ENCODE data around the gene SUCNR1. TPM values are rescaled to one million over a fixed set of nuclear protein-coding genes. Genes with fewer than 3 reads are reported as not detected.
A peak's percentile ranks its signal among the peaks of the same experiment; 100 is the strongest.

The SUCNR1 gene
- total RNA-seq, 6 donors from 2014 or later, result 0.22 to 3.3 (median 2.9) TPM; not detected in 1

GRCh38 chr3:151875759-151876158, 2.3 kb downstream of the SUCNR1 start:
- peak in 1 of 2 donors; percentile 47 for DNase-seq
- TF ChIP-seq EP300 (IDR thresholded peaks at IDR 0.05), result peak in 1 of 4 donors; percentile 21
- TF ChIP-seq POLR2A (IDR thresholded peaks at IDR 0.05), result no peak
- H3K27ac ChIP-seq, result peak overlapping the region; percentile 16 to 74 (median 32)
- H3K9me3 ChIP-seq, result no peaks in the 10 kb centered on the region
- WGBS, 2 donors, result 31 to 34% methylated on average over 3 of the region's 3 CpGs
- no peaks in the 10 kb centered on the region for H3K36me3 ChIP-seq
- H3K4me3 ChIP-seq, result no peak overlapping the region
- H3K4me1 ChIP-seq, result no peaks in the 10 kb centered on the region
- H3K27me3 ChIP-seq, result no peaks in the 10 kb centered on the region
- peak in 1 of 2 donors; percentile 37 for ATAC-seq (ENCODE audit: low FRiP score in 2 of 2)

GRCh38 chr3:151877269-151877668, 3.8 kb downstream of the SUCNR1 start:
- Histone ChIP-seq H3K4me1 (no peaks in the 10 kb centered on the region), H3K4me3 (no peak overlapping the region), H3K27me3 (no peaks in the 10 kb centered on the region), H3K36me3 (no peaks in the 10 kb centered on the region), H3K9me3 (no peaks in the 10 kb centered on the region), H3K27ac (no peak overlapping the region)
- DNase-seq, result no peak
- TF ChIP-seq POLR2AphosphoS5 (IDR thresholded peaks at IDR 0.05), result no peak
- no peak for TF ChIP-seq POLR2A (IDR thresholded peaks at IDR 0.05)
- no peak for TF ChIP-seq CTCF (IDR thresholded peaks at IDR 0.05)
- TF ChIP-seq EP300 (IDR thresholded peaks at IDR 0.05), result no peak
- WGBS, 2 donors, result 78 to 87% methylated on average over 2 of the region's 2 CpGs
- no peak for ATAC-seq (ENCODE audit: low FRiP score in 2 of 2)

GRCh38 chr3:151878465-151878864, 5.0 kb downstream of the SUCNR1 start:
- TF ChIP-seq EP300 (IDR thresholded peaks at IDR 0.05) (no peak), CTCF (IDR thresholded peaks at IDR 0.05) (no peak), POLR2A (IDR thresholded peaks at IDR 0.05) (no peak)
- Histone ChIP-seq H3K36me3 (no peaks in the 10 kb centered on the region), H3K9me3 (no peaks in the 10 kb centered on the region), H3K27ac (no peak overlapping the region), H3K27me3 (no peaks in the 10 kb centered on the region), H3K4me3 (no peak overlapping the region), H3K4me1 (no peaks in the 10 kb centered on the region)
- 70 to 81% methylated on average over 3 of the region's 3 CpGs for WGBS, 2 donors
- ATAC-seq (ENCODE audit: low FRiP score in 2 of 2) (no peak), DNase-seq (no peak)

- 25 to 56% methylated on average over 1 of the region's 1 CpG for WGBS, 2 donors
- no peaks in the 10 kb centered on the region for H3K4me1 ChIP-seq
- no peak overlapping the region for H3K27ac ChIP-seq
- DNase-seq (no peak), ATAC-seq (ENCODE audit: low FRiP score in 2 of 2) (no peak)
- no peak overlapping the region for H3K4me3 ChIP-seq
- no peak for TF ChIP-seq CTCF (IDR thresholded peaks at IDR 0.05)
- no peak for TF ChIP-seq POLR2AphosphoS5 (IDR thresholded peaks at IDR 0.05)
- no peak for TF ChIP-seq POLR2A (IDR thresholded peaks at IDR 0.05)
- TF ChIP-seq EP300 (IDR thresholded peaks at IDR 0.05), result no peak
- H3K36me3 ChIP-seq, result no peaks in the 10 kb centered on the region
- H3K27me3 ChIP-seq, result no peaks in the 10 kb centered on the region
- no peaks in the 10 kb centered on the region for H3K9me3 ChIP-seq
Measured at GRCh38 chr3:151879037-151879436, 5.6 kb downstream of the SUCNR1 start.

GRCh38 chr3:151879679-151880415, 6.4 kb downstream of the SUCNR1 start:
- H3K9me3 ChIP-seq, result no peaks in the 10 kb centered on the region
- H3K4me3 ChIP-seq, result no peak overlapping the region
- ATAC-seq (ENCODE audit: low FRiP score in 2 of 2), result no peak
- H3K36me3 ChIP-seq, result no peaks in the 10 kb centered on the region
- no peaks in the 10 kb centered on the region for H3K27me3 ChIP-seq
- 58 to 65% methylated on average over 3 of the region's 3 CpGs for WGBS, 2 donors
- DNase-seq, result no peak
- TF ChIP-seq POLR2AphosphoS5 (IDR thresholded peaks at IDR 0.05), result no peak
- no peaks in the 10 kb centered on the region for H3K4me1 ChIP-seq
- no peak overlapping the region for H3K27ac ChIP-seq

- WGBS, 2 donors, result 83 to 98% methylated on average over 2 of the region's 2 CpGs
- Histone ChIP-seq H3K4me3 (no peak overlapping the region), H3K9me3 (no peaks in the 10 kb centered on the region), H3K4me1 (no peaks in the 10 kb centered on the region), H3K27me3 (no peaks in the 10 kb centered on the region), H3K27ac (no peak overlapping the region), H3K36me3 (no peaks in the 10 kb centered on the region)
- DNase-seq, result no peak
- TF ChIP-seq POLR2AphosphoS5 (IDR thresholded peaks at IDR 0.05), result no peak
- no peak for TF ChIP-seq POLR2A (IDR thresholded peaks at IDR 0.05)
- no peak for ATAC-seq (ENCODE audit: low FRiP score in 2 of 2)
Measured at GRCh38 chr3:151880416-151880690, 6.9 kb downstream of the SUCNR1 start.
